ENCODE measurements around the gene MAFF.
"Not testable (repeated sequence)": the region's sequence is repeated elsewhere in the genome, so short reads cannot be mapped to it uniquely, and the experiment has no call there.

Gene MAFF

GRCh38 chr22:38230916-38231315 lies 29.1 kb downstream of the MAFF start:
- Histone ChIP-seq H3K9me3 (ENCODE audit: control insufficient read depth, low read length) (no peaks in the 10 kb centered on the region), H3K9ac (ENCODE audit: low read length) (no peak overlapping the region), H3K4me3 (ENCODE audit: low read length) (no peak overlapping the region), H3K36me3 (ENCODE audit: control insufficient read depth, insufficient read depth, low read length, severe bottlenecking) (peaks cover 64% of the 10 kb centered on the region), H3K27me3 (replicated peaks; ENCODE audit: control insufficient read depth, insufficient read depth, low read length) (no peaks in the 10 kb centered on the region), H3K4me1 (ENCODE audit: control insufficient read depth, insufficient read depth, low read length) (peaks cover 56% of the 10 kb centered on the region)
- no peak for DNase-seq (ENCODE audit: low read depth)

GRCh38 chr22:38232196-38232595 lies 30.4 kb downstream of the MAFF start:
- H3K4me1 ChIP-seq (ENCODE audit: control insufficient read depth, insufficient read depth, low read length): peaks cover 68% of the 10 kb centered on the region
- no peak overlapping the region for H3K9ac ChIP-seq (ENCODE audit: low read length)
- H3K9me3 ChIP-seq (ENCODE audit: control insufficient read depth, low read length): no peaks in the 10 kb centered on the region
- DNase-seq (ENCODE audit: low read depth): no peak
- H3K4me3 ChIP-seq (ENCODE audit: low read length): no peak overlapping the region
- H3K36me3 ChIP-seq (ENCODE audit: control insufficient read depth, insufficient read depth, low read length, severe bottlenecking): peaks cover 54% of the 10 kb centered on the region
- H3K27me3 ChIP-seq (replicated peaks; ENCODE audit: control insufficient read depth, insufficient read depth, low read length): no peaks in the 10 kb centered on the region

GRCh38 chr22:38233427-38233826 lies 31.6 kb downstream of the MAFF start:
- no peak for DNase-seq (ENCODE audit: low read depth)
- Histone ChIP-seq H3K27me3 (replicated peaks; ENCODE audit: control insufficient read depth, insufficient read depth, low read length) (no peaks in the 10 kb centered on the region), H3K9me3 (ENCODE audit: control insufficient read depth, low read length) (no peaks in the 10 kb centered on the region), H3K36me3 (ENCODE audit: control insufficient read depth, insufficient read depth, low read length, severe bottlenecking) (peaks cover 44% of the 10 kb centered on the region), H3K9ac (ENCODE audit: low read length) (peak overlapping the region; percentile 37), H3K4me3 (ENCODE audit: low read length) (no peak overlapping the region), H3K4me1 (ENCODE audit: control insufficient read depth, insufficient read depth, low read length) (peaks cover 73% of the 10 kb centered on the region)

GRCh38 chr22:38233856-38234255 lies 32.1 kb downstream of the MAFF start:
- DNase-seq (ENCODE audit: low read depth); H3K27me3 ChIP-seq (replicated peaks; ENCODE audit: control insufficient read depth, insufficient read depth, low read length); H3K9me3 ChIP-seq (ENCODE audit: control insufficient read depth, low read length); H3K4me3 ChIP-seq (ENCODE audit: low read length); H3K9ac ChIP-seq (ENCODE audit: low read length): not testable (repeated sequence)
- peaks cover 44% of the 10 kb centered on the region for H3K36me3 ChIP-seq (ENCODE audit: control insufficient read depth, insufficient read depth, low read length, severe bottlenecking)
- H3K4me1 ChIP-seq (ENCODE audit: control insufficient read depth, insufficient read depth, low read length): peaks cover 73% of the 10 kb centered on the region

- Histone ChIP-seq H3K4me1 (ENCODE audit: control insufficient read depth, insufficient read depth, low read length) (peaks cover 81% of the 10 kb centered on the region), H3K27me3 (replicated peaks; ENCODE audit: control insufficient read depth, insufficient read depth, low read length) (no peaks in the 10 kb centered on the region), H3K36me3 (ENCODE audit: control insufficient read depth, insufficient read depth, low read length, severe bottlenecking) (peaks cover 40% of the 10 kb centered on the region), H3K4me3 (ENCODE audit: low read length) (no peak overlapping the region), H3K9me3 (ENCODE audit: control insufficient read depth, low read length) (no peaks in the 10 kb centered on the region), H3K9ac (ENCODE audit: low read length) (no peak overlapping the region)
- DNase-seq (ENCODE audit: low read depth): no peak
Observed at GRCh38 chr22:38235240-38235850, 33.6 kb downstream of the MAFF start.

GRCh38 chr22:38236786-38237185 lies 35.0 kb downstream of the MAFF start:
- Histone ChIP-seq H3K4me1 (ENCODE audit: control insufficient read depth, insufficient read depth, low read length) (peaks cover 86% of the 10 kb centered on the region), H3K9ac (ENCODE audit: low read length) (peak overlapping the region; percentile 61), H3K4me3 (ENCODE audit: low read length) (no peak overlapping the region), H3K9me3 (ENCODE audit: control insufficient read depth, low read length) (no peaks in the 10 kb centered on the region), H3K36me3 (ENCODE audit: control insufficient read depth, insufficient read depth, low read length, severe bottlenecking) (peaks cover 26% of the 10 kb centered on the region), H3K27me3 (replicated peaks; ENCODE audit: control insufficient read depth, insufficient read depth, low read length) (no peaks in the 10 kb centered on the region)
- no peak for DNase-seq (ENCODE audit: low read depth)

GRCh38 chr22:38238519-38239071 lies 36.8 kb downstream of the MAFF start:
- Histone ChIP-seq H3K4me1 (ENCODE audit: control insufficient read depth, insufficient read depth, low read length) (peaks cover 82% of the 10 kb centered on the region), H3K27me3 (replicated peaks; ENCODE audit: control insufficient read depth, insufficient read depth, low read length) (no peaks in the 10 kb centered on the region), H3K4me3 (ENCODE audit: low read length) (no peak overlapping the region), H3K9ac (ENCODE audit: low read length) (peak overlapping the region; percentile 77), H3K9me3 (ENCODE audit: control insufficient read depth, low read length) (no peaks in the 10 kb centered on the region), H3K36me3 (ENCODE audit: control insufficient read depth, insufficient read depth, low read length, severe bottlenecking) (peaks cover 21% of the 10 kb centered on the region)
- DNase-seq (ENCODE audit: low read depth): peak; percentile 72

- H3K9ac ChIP-seq (ENCODE audit: low read length): peak overlapping the region; percentile 77
- peaks cover 76% of the 10 kb centered on the region for H3K4me1 ChIP-seq (ENCODE audit: control insufficient read depth, insufficient read depth, low read length)
- peak; percentile 88 for DNase-seq (ENCODE audit: low read depth)
- no peaks in the 10 kb centered on the region for H3K9me3 ChIP-seq (ENCODE audit: control insufficient read depth, low read length)
- H3K27me3 ChIP-seq (replicated peaks; ENCODE audit: control insufficient read depth, insufficient read depth, low read length): no peaks in the 10 kb centered on the region
- peaks cover 24% of the 10 kb centered on the region for H3K36me3 ChIP-seq (ENCODE audit: control insufficient read depth, insufficient read depth, low read length, severe bottlenecking)
- peak overlapping the region; percentile 18 for H3K4me3 ChIP-seq (ENCODE audit: low read length)
Observed at GRCh38 chr22:38239101-38239761, 37.4 kb downstream of the MAFF start.

- DNase-seq (ENCODE audit: low read depth): peak; percentile 79
- Histone ChIP-seq H3K27me3 (replicated peaks; ENCODE audit: control insufficient read depth, insufficient read depth, low read length) (no peaks in the 10 kb centered on the region), H3K36me3 (ENCODE audit: control insufficient read depth, insufficient read depth, low read length, severe bottlenecking) (peaks cover 26% of the 10 kb centered on the region), H3K4me1 (ENCODE audit: control insufficient read depth, insufficient read depth, low read length) (peaks cover 61% of the 10 kb centered on the region), H3K9ac (ENCODE audit: low read length) (peak overlapping the region; percentile 77), H3K9me3 (ENCODE audit: control insufficient read depth, low read length) (no peaks in the 10 kb centered on the region), H3K4me3 (ENCODE audit: low read length) (no peak overlapping the region)
Observed at GRCh38 chr22:38240734-38241252, 39.0 kb downstream of the MAFF start.

GRCh38 chr22:38243007-38243765 lies 41.4 kb downstream of the MAFF start:
- Histone ChIP-seq H3K36me3 (ENCODE audit: control insufficient read depth, insufficient read depth, low read length, severe bottlenecking) (peaks cover 44% of the 10 kb centered on the region), H3K27me3 (replicated peaks; ENCODE audit: control insufficient read depth, insufficient read depth, low read length) (no peaks in the 10 kb centered on the region), H3K9me3 (ENCODE audit: control insufficient read depth, low read length) (no peaks in the 10 kb centered on the region), H3K9ac (ENCODE audit: low read length) (no peak overlapping the region), H3K4me1 (ENCODE audit: control insufficient read depth, insufficient read depth, low read length) (peaks cover 52% of the 10 kb centered on the region), H3K4me3 (ENCODE audit: low read length) (no peak overlapping the region)
- no peak for DNase-seq (ENCODE audit: low read depth)

- H3K9me3 ChIP-seq (ENCODE audit: control insufficient read depth, low read length): no peaks in the 10 kb centered on the region
- no peak overlapping the region for H3K4me3 ChIP-seq (ENCODE audit: low read length)
- H3K9ac ChIP-seq (ENCODE audit: low read length): no peak overlapping the region
- peaks cover 43% of the 10 kb centered on the region for H3K4me1 ChIP-seq (ENCODE audit: control insufficient read depth, insufficient read depth, low read length)
- H3K27me3 ChIP-seq (replicated peaks; ENCODE audit: control insufficient read depth, insufficient read depth, low read length): no peaks in the 10 kb centered on the region
- DNase-seq (ENCODE audit: low read depth): no peak
- peaks cover 44% of the 10 kb centered on the region for H3K36me3 ChIP-seq (ENCODE audit: control insufficient read depth, insufficient read depth, low read length, severe bottlenecking)
Observed at GRCh38 chr22:38244106-38244505, 42.3 kb downstream of the MAFF start.

All from adipocyte (in vitro differentiated cells).